GM18520 (cell line): Measurements from ENCODE around the gene PLD1.
"Not testable (repeated sequence)": the region's sequence is repeated elsewhere in the genome, so short reads cannot be mapped to it uniquely, and the experiment has no call there.

ENCODE experiments used
- ATAC-seq: cut with Tn5 transposase; IDR thresholded peaks from one replicate; pipeline ENCODE4 v1.9.1; 2021; ENCODE audit not compliant: unreplicated experiment

The PLD1 gene

DNA sequence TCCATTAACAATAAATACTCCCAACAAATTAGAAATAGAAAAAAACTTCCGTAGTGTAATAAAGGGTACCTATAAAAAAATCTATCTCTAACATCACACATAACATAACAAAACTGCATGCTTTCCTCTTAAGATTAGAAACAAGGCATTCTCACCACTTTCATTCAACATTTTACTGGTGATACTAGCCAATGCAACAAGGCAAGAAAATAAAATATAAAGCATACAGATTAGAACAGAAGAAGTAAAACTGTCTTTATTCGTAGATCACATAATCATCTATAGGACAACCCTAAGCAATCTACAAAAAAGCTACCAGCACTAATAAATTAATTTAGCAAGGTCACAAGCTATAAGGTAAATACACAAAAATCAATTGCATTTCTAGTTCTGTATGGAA is 107.1 kb downstream of the PLD1 start:
- ATAC-seq: no peak

DNA sequence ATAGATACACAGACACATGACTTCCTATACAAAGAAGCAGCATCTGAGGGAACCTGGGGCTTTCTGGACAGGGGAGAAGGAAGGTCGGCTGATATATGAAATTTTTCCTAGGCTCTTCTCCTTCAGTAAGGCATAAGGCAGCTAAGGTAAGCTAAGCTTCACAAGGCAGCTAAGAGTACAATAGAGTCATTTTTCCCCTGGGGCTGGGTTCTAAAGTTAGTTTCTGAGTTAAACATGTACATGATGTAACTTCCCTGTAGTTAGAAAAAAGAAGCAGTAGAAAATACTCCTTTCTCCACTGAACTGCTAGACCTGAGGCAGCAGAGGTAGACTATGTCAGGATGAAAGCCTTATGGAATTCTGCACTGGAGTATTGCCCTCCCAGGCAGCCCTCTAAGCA is 109.6 kb downstream of the PLD1 start:
- ATAC-seq: no peak

GRCh38 chr3:171700157-171700556 is 110.1 kb downstream of the PLD1 start:
- ATAC-seq: no peak

DNA sequence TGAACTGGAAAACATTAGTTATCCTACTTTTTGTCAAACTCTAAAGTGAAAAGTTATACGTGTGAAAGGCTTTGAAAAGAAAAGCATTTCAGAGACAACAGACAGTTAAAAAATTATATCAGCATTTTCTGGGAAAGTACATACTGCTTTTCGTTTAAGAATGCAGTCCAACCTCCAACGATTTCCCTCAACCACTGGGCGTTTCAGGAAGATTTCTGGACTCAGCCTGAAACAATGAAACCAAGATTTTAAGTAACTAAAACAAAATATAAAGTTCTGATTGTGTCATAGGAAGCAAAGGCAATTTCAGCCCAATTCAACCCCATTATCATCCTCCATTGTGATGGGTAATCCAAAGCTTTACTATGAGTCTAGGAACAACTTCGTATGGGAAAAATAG is 110.7 kb downstream of the PLD1 start:
- no peak for ATAC-seq

DNA sequence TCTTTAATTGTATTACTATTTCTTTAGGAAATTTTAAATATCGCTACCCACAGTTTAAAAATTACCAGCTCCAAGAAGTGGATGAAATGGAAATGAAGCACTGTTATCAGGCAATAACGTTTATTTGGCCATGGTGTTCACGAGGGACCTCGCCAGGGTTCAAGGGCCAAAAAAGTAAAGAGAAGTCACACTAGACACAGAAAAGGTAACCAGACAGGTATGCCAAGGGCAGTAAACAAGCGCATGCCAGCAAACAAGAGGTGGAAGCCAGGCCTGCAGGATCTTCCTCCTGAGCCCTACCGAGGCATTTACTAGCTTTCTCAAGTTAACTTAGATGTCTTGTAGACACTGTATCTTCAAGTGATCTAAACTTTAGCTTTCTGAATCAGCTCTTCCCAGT is 113.5 kb downstream of the PLD1 start:
- no peak for ATAC-seq

DNA sequence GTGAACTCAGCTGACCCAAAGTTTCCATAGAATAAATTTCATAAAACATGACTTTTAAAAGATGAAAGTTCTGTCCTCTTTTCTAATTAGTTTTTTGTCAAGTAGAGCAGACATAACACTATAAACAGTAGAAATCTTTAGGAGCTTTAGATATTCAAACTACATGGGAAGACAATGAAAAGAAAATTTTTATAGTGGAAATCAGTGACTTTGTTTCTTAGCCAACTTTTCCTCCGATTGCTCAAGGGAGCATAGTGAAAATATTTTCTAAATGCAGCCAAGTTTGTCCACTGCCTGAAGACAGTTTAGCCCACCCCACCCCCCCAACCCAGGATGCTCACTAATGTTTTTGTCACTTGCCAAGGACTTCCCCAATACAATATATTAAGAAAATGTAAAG is 114.9 kb downstream of the PLD1 start:
- ATAC-seq: no peak

DNA sequence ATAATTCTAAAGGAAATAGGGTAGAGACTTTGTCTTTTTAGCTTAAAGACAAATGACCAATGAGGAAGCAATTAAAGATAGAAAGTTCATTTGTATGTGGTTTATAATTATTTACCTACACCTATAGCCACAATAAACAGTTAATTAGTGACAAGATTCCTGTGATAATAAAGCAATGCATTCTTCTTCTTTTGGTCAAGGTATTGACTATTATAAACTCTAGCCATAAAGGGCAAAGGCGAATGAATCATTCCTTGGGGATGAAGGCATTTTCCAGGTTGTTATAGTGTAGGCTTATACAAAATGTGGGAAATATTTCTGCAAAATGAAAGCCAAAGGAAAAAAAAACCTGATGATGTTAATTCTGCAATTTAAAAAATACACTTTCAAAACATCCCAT is 115.4 kb downstream of the PLD1 start:
- no peak for ATAC-seq

DNA sequence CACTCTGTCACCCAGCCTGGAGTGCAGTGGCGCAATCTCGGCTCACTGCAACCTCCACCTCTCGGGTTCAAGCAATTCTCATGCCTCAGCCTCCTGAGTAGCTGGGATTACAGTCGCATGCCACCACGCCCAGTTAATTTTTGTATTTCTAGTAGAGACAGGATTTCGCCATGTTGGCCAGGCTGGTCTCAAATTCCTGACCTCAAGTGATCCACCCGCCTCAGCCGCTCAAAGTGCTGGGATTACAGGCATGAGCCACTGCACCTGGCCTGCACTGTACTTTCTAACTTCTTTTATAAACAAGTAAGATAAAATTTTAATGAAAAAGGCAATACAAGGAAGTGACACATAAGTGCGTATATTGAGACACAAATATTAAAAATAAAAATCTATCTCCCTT is 117.7 kb downstream of the PLD1 start:
- not testable (repeated sequence) for ATAC-seq

GRCh38 chr3:171691485-171691884 is 118.8 kb downstream of the PLD1 start:
- ATAC-seq: no peak

DNA sequence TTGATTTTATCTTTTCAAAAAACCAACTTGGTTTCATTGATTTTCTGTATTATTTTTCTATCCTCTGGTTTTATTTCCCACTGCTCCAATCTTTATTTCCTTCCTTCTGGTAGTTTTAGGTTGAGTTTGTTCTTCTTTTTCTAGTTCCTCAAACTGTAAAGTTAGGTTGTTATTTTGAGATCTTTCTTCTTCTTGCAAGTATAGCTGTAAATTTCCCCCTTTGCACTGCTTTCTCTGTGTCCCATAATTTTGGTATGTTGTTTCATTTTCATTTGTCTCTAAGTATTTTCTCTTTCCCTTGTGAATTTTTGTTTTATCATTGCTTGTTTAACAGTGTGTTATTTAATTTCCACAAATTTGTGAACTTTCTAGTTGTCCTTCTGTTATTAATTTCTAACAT is 120.0 kb downstream of the PLD1 start:
- no peak for ATAC-seq

- no peak for ATAC-seq
Measured at GRCh38 chr3:171688593-171688992, 121.7 kb downstream of the PLD1 start.

DNA sequence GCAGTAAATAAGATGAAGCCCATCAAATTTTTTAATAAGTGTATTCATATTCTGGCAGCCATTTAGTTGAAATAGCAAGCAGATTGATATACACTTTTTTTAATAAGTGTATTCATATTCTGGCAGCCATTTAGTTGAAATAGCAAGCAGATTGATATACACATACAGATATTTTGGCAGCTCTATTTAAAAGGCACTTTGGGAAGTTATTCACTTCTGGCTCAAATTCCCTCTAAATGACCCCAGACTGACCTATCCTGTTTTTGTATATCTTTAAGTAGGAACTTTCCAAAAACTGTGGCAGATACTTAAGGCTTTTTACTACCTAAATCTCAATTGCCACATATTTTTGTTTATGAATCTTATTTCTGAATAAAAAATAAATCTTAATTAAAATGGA is 122.3 kb downstream of the PLD1 start:
- ATAC-seq: no peak

DNA sequence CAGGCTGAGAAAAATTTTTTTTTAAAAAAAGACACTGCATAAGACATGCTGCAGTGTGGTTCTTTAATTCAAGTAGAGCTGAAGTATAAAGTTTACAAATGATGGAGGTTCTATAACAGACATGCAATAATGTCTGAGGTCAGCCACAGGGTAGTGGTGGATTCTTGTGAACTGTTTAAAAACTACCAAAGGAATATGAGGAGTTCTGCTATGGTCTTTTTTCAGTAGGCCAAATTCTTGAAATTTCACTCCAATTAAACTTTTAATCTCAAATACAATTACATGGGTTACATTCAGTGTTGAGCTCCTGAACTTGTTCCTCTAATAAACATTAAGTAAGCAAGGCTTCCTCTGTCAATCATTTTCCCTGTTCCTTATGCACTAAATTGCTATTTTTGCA is 122.7 kb downstream of the PLD1 start:
- no peak for ATAC-seq

GRCh38 chr3:171687064-171687463 is 123.2 kb downstream of the PLD1 start:
- no peak for ATAC-seq

DNA sequence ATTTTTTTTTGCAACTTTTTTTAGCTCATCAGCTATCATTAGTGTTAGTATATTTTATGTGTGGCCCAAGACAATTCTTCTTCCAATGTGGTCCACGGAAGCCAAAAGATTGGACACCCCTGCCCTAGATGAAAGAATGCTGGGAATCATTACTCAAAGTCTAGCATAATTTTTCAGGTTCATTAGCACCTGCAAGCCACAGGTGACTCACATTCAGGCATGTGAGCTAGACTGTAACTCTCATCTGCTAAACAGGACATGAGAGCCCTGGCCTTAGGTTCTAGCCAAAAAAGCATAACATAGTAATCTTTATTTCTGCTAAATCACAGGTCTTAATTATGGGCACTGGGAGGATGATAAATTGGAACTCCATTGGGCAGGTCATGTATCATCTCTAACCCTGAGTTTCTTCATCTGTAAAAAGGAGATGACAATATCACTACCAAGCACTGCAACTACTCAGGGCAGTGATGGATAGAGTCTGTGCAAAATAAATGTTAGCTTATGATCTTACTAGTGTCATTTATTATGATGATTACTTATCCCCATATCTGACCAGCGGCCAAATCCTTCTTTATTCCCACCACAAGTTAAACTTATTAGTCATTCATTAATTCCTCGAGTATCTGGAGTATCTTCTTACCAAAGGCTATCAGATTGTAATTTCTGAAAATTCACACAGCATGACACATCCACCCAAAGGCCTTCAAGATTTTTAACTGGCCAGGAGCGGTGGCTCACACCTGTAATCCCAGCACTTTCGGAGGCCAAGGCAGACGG is 125.0 kb downstream of the PLD1 start:
- no peak for ATAC-seq

- no peak for ATAC-seq
Measured at GRCh38 chr3:171684221-171684620, 126.1 kb downstream of the PLD1 start.

DNA sequence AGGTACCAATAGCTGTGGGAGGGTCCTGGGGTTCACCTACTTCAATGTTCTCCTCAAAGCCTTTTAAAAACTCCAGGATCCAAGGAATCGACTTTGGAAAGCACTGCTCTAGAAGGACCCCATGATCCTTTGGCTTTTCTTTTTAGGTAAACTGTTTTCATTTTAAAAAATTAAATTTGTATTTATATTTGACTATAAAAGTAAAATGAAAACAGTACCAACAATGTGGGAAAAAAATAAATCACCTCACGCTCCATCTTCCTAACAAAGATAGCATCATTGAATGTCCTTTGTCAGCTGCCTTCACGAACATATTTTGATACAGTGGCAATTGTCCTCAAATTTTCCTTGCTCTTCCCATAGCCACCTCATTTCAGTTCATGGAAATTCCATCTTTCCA is 127.5 kb downstream of the PLD1 start:
- no peak for ATAC-seq

- ATAC-seq: no peak
Measured at GRCh38 chr3:171680726-171681411, 129.4 kb downstream of the PLD1 start.

DNA sequence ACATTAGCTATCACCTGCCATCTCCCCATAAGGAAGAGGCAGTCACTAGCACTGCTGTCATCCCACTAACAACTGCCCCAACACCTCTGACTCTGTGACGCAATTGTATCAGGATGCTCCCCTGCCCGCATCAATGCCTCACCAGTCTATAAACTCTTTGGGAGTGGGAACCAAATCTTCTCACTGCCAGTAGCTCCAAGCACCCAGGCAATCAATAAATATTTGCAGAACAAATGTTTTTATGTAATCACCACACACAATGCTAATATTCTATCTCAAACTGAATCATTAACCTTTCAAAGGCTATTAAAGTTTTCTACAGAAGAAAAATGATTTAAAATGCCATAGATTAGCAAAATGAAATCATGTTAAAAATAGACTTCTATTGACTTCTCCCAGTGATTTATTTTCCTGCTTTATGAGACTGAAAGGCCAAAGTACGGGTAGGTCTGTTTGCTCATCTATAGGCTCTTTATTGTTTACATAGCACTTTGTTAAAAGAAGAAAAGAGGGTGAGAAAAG is 131.3 kb downstream of the PLD1 start:
- ATAC-seq: no peak

GRCh38 chr3:171677706-171678105 is 132.6 kb downstream of the PLD1 start:
- ATAC-seq: no peak

DNA sequence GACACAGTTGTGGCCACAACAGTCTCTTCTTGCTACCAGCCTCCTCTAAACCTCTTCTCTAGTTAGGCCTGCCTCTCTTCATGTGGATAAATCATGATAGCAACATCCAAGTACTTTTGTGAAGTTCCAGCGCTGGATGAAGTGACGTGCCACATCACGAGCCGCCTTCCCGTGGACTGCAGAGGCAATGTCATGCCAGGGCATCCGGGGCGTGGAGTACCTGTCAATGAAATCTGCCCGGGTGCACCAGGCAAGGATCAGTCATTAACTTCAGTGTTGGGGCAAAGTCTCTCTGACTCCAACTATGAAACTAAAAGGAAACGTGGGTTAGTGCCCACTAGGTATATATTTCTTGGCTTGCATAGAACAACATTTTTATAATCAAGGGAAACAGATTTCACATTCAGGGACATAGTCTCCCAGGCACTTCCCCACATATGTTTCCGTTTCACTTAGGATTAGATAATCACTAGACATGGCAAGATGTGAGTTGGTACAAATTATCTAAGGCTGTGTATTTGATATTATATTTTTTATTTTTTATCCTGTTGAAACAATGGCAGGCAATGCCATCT is 133.6 kb downstream of the PLD1 start:
- no peak for ATAC-seq

DNA sequence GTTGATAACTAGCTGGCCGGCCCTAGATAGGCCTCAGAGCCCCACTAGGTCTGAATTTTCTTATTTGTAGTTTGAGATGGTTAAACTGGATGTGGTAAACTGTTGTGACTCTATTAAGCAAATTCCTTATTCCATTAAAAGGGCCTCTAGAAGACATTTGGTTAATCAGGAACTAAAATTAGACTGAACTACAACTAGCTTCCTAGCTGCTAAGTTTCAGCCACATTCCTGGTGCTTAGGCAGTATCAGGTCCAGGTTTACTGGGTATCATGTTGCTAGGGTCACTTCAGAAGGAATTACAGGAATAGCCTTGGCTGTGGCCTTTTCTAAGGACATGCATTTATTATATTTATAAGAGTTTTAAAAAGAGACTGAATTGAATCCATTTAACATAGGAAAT is 136.3 kb downstream of the PLD1 start:
- no peak for ATAC-seq
